Middle frontal gyrus (tissue), 1 donor: ENCODE data around the gene MICU2.

Source experiments
- DNase-seq: peaks from one replicate; pipeline ENCODE4 v3.0.0-alpha.2; 2015; ENCODE audit warnings: low spot score; ENCODE audit errors: extremely low spot score

The MICU2 gene

GRCh38 chr13:21486322-21486721, 117.6 kb downstream of the MICU2 start:
- no peak for DNase-seq

- DNase-seq = no peak
Observed at GRCh38 chr13:21483748-21484147, 120.2 kb downstream of the MICU2 start.

- no peak for DNase-seq
Observed at GRCh38 chr13:21481359-21481758, 122.6 kb downstream of the MICU2 start.

DNA sequence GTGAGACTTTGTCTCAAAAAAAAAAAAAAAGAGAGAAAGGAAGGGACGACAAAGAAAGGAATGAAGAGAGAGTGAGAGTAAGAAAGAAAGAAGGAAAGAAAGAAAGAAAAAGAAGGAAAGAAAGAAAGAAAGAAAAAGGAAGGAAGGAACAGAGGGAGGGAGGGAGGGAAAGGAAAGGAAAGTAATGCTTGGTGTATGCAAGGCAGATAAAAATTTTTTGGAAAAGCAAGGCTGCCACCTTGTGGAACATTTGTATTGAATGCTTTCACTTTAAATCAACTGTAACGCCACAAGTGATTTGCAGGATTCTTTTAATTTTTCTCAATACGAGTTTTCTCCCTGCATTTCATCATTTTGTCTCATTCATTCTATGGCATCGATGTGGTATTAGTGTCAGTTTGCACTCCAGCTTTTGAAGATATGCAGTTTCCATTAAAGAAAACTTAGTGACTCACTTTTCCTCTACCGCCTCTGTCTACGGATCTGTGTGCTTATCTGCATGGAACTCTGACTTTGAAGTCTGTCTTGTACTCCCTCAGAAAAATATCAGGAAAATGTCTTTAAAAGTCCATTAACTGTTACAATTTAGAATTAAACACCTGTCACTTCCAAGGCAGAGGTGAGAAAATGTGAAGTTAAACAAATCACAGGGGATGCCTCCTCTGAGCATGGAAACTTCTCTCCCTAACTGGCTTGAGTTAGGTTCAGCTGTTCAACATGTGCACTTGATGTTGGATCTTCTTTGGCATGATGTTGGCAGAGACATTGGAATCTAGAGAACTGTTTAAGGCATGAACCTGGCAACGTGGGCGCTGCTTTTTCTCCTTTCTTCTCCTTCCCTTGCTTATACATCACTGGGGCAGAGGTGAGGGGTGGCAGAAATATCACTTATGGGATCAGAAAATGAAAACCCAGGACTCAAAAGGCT, 124.8 kb downstream of the MICU2 start:
- peak; percentile 79 for DNase-seq

DNA sequence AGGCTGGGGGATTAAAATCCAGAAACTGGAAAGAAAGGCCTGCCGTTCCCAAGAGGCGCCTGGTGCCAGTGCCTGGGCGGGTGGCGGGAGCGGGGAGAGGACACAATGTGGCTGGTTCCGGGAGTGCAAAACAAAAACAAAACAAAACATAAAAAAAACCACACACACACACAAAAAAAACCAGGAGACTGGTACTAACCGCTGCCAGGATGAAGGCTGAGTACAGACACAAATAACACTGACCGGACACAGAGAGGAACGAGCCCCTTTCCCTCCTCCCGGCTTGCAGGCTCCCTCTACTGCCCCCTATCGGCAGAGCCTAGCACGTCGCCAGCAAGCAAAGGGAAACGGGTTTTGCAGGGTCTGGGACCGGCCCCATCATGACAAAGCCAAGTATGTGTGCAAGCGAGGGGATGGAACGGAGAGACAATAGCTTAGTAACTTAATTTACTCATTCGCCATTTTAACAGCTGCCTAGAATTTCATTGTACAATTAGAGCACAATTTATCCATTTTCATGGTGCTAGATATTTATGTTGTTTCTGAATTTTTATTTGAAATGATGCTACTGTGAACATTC, 127.0 kb downstream of the MICU2 start:
- peak; percentile 77 for DNase-seq

- no peak for DNase-seq
Observed at GRCh38 chr13:21475115-21475514, 128.9 kb downstream of the MICU2 start.

- DNase-seq = no peak
Observed at GRCh38 chr13:21470785-21471184, 133.2 kb downstream of the MICU2 start.

DNA sequence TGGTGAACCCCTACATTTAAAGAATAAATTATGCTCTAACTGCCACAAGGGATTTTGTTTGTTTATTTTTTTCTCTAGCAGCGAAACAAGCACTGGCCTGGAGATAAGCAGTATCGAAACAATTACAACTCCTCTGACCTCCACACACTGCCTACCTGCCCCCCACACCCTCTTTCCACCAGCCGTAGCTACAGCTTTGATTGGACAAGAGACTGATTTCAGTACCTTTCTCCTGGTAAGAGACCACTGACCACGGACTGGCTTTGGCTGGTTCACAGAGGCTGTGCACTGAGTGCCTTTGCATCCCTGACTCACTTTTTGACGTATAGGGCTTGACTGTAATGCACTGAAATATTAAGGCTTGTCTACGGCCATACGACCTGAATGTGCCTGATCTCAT, 137.4 kb downstream of the MICU2 start:
- no peak for DNase-seq

- no peak for DNase-seq
Observed at GRCh38 chr13:21465710-21466160, 138.2 kb downstream of the MICU2 start.

DNA sequence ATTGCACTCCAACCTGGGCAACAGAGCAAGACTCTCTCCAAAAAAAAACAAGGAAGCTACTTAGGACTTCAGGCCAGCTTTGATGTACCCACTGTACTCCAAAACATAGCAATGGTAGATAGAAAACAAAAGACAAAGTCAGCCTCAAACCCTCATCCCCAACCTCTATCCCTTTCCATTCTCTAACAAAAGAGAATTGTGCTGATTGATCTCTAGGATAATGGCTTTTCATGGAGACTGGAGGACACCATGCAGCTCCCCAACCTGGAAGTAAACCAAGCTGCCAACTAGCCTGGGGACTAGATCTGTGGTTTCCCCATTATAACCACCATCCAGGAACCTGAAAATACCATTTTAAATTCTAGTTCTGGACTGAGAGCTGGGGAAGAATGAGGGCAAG, 140.5 kb downstream of the MICU2 start:
- no peak for DNase-seq

DNA sequence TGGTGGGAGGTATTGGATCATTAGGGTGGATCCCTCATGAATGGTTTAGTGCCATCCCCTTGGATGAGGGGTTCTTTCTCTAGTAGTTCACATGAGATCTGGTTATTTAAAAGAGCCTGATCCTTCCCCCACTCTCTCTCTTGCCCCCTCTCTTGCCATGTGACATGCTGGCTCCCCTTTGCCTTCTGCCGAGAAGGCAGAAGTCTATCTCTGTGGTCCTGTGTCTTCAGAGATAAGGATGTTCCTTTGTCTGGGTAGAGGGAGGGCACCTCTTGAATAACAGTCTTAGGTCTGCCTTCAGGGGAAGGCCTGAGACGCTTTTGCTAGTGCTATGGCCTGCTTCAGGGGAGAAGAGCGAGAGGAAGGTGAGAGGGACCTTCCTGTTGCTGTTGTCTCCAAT, 142.8 kb downstream of the MICU2 start:
- no peak for DNase-seq

DNA sequence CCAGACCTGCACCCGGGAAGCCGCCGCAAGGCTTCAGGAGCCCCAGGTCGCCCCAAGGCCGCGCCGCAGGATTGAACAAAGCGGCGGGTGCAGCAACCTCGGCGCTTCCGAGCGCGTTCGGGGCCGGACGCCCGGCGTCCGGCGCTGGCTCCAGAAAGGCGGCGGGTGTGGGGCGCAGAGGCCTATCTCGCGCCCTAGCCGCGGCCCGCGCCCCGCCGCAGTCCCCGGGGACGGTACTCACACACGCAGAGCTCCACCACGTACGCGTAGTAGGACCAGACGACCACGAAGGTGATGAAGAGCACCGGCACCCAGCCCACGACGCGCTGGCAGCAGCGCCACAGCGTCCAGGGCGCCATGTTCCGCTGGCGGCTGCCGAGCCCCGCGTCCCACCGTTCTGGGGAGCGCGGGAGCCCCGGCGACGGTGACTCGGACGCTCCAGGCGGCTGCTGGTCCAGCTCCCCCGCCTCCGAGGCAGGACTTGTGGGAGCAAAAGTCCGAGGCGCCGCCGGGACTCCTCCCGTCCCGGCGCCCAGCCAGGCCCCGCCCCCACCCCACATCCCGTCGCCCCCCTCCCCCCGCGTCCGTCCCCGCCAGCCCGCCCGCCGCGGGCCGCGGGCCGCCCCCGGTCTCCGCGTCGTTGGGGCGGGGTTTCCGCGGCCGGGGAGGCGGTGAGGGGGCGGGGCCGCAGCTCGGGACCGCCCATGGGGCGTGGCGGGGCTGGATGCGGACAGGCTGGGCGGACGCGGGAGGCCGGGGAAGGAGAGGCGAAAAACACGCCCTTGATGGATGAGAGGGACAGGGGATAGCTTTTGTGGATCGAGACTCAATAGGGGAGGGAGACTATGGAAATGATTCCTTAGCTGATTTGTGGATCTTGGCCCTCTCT, 144.9 kb downstream of the MICU2 start, which contains the start of gene ZDHHC20:
Gene ZDHHC20, minus strand, starts transcription at position 491 of the 889 bp plus-strand sequence. Its CDS starts 132 bp downstream, at position 359.
- DNase-seq = peak; percentile 75

GRCh38 chr13:21458451-21458812, 145.5 kb downstream of the MICU2 start:
- DNase-seq = no peak

GRCh38 chr13:21453387-21454081, 150.4 kb downstream of the MICU2 start:
- no peak for DNase-seq

DNA sequence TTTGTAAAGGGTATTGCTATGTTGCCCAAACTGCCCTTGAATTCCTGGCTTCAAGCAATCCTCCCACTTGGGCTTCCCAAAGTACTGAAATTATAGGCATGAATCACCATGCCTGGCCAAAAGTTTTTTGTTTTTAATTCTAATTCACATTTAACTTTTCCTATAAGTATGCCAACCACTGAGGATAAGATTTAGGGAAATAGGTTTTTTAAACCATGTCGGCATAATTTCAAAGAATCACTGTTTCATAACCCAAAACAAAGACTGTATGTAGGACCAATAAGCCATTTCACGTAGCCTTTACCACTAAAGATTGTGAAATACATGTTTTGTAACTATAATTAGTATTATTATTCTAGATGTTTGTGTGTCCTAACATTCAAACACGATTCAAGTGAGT, 153.0 kb downstream of the MICU2 start:
- no peak for DNase-seq

GRCh38 chr13:21446656-21447055, 157.3 kb downstream of the MICU2 start:
- no peak for DNase-seq

GRCh38 chr13:21445759-21446158, 158.2 kb downstream of the MICU2 start:
- DNase-seq = no peak

DNA sequence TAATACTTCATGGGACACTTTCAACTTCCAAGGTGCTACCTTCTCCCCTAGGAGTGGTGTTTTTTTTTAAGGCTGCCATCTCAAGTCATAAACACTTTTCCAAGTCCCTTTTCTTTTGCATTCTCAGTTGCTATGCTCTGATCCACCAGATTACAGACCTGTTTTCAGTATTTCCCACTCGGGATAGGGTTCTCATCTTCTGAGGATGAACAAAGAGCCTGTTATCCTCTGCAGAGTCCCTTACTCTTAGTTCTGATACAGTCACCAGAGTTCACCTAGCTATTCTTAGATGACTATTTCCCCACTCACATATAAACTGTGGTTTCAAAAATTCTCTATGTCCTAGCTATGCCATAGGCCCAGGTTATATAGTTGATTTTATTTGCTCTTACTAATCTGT, 160.8 kb downstream of the MICU2 start:
- DNase-seq = no peak
